GM18499 (cell line): ENCODE data around the gene GADD45A.

Experiments
- ATAC-seq: cut with Tn5 transposase; IDR thresholded peaks from one replicate; pipeline ENCODE4 v1.9.1; 2021; ENCODE audit warnings: moderate number of reproducible peaks; ENCODE audit not compliant: insufficient read depth, unreplicated experiment

Gene GADD45A

GRCh38 chr1:67666636-67667035 is 18.4 kb upstream of the GADD45A start:
- no peak for ATAC-seq

DNA sequence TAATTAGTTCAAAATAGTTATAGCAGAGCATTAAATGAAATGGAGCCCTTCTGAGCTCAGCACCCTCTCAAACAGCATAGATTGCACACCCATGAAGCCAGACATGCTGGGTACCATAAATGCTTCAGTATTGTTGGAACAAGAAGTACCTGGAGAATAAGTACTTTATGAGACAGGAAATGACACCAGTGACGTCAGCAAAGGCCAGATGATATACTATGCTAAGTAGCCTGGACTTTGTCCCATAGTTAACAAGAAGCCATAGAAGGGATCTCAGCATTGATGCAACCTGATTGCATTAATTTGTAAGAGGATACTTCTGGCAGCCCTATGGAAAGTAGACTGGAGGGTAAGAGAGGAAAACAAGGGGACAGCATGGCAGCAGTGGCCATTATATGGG is 16.3 kb upstream of the GADD45A start:
- no peak for ATAC-seq

DNA sequence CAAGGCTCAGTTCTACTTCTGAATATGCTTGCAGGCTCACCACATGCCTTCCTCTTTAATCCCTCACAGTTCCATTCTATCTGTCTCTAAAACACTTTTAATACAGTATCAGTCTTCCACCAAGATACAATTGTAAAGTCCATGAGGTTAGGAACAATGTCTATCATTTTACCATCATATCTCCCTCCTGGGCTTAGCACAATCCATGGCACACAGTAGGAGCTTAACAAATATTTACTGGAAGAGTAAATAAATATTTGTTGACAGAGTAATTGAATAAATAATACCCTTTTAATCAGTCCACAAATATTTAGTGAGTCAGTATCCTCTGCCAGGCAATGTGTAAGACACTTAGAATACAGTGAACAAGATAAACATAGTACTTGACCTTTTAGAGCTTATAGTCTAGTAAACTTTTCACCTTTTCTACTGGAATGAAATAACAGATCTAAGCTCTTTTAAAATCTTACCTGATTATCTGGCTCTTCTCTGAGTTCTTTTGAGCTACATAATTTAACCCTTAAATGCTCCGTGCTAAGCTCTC is 12.7 kb upstream of the GADD45A start:
- no peak for ATAC-seq

DNA sequence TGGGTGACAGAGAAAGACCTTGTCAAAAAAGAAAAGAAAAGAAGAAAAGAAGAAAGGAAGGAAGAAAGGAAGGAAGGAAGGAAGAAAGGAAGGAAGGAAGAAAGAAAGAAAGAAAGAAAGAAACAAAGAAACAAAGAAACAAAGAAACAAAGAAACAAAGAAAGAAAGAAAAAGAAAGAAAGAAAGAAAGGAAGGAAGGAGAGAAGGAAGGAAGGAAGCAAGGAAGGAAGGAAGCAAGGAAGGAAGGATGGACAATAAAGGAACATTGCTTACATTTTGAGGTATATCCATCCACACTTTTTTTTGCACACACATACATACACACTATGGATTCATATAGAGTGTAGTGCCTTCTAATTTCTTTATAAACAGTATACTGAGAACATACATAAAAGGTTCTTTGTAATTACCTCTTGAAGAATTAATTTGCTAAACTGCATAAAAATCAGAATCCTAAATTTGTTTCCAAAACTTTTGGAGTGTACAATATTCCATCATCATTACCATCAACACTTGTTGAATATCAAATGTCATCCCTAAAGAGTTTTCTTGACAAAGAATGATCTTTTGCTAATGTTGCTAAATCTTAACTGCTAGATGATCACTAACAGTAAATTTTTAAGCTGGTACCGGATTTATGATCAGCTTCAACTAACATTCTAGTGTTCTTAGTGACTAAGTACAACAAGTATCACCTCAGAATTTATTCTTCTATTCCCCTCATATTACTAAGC is 11.4 kb upstream of the GADD45A start:
- no peak for ATAC-seq

GRCh38 chr1:67674260-67675011 is 10.6 kb upstream of the GADD45A start:
- no peak for ATAC-seq

- ATAC-seq: no peak
Observed at GRCh38 chr1:67675800-67676199, 9.2 kb upstream of the GADD45A start.

GRCh38 chr1:67676287-67676686 is 8.7 kb upstream of the GADD45A start:
- ATAC-seq: no peak

DNA sequence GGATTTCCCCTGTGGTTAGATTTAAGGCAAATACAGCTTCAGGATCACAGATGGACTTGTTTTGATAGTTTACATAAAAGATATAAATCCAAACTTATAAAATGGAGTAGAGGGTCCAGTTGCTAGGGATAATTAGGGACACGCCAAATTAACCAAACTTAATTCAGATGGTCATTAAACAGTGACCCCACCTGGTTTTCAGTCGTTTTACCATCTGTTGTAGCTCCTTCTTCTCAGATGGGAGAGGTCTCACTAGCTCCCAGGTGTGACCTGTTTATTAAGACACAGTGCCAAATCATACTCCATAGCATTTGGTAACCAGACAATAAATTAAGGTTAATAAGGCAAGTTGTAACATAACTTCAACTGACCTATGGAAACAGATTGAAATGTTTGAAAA is 8.1 kb upstream of the GADD45A start:
- ATAC-seq: no peak

DNA sequence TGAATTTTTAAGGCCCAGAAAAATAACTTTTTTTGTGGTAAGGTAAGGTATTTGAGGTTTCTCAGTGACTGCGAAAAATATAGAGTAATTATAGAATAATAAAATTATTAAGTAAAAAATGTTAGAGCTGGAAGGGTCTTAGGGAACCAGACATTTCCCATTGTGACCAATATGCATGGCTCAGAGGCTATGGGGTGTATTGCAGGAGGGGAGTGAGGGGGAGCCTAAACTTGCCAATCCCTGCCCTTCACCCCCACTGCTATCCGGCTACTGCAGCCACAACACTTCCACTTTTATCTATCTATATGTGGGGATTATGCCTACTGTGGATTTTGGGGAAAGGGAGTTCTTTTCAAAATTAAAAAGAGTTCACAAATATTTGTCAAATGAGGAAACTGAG is 7.6 kb upstream of the GADD45A start:
- ATAC-seq: no peak

GRCh38 chr1:67677930-67678329 is 7.1 kb upstream of the GADD45A start:
- ATAC-seq: no peak

DNA sequence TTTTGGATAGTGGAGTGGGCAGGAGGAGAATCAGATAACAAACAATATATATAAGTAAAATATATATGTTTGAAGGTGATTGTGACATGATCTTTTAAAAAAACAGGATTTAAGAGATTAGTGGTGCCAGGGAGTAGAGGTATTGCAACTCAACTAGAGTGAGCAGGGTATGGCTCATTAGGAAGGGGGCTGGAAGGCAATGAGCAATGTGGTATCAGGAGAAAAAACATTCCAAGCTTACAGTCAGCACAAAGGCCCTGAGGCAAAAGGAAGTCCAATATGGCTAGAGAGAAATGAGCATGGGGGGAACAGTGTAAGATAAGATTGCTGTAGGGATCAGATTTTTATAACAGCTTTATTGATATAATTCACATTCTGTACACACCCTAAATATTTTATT is 5.3 kb upstream of the GADD45A start:
- ATAC-seq: no peak

DNA sequence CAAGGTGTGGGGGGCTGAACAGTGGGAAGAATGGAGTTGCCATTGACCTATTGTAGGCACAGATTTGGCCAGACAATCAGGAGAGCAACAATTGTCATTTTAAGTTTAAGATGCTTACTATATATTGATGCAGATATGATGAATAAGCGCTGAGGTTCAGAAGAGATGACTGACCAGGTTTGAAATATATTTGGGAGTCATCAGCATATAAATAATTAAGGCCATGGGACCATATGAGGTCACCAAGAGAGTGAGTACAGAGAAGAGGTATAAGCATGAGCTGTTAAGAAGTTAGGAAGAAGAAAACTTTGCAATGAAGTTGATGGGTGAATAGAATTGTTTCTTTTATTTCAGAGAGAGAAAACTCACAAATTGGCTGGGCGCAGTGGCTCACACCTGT is 4.5 kb upstream of the GADD45A start:
- ATAC-seq: no peak

- no peak for ATAC-seq
Observed at GRCh38 chr1:67682659-67683197, 2.3 kb upstream of the GADD45A start.

GRCh38 chr1:67683316-67683715 is 1.7 kb upstream of the GADD45A start:
- no peak for ATAC-seq

- ATAC-seq: no peak
Observed at GRCh38 chr1:67683766-67684525, 1.1 kb upstream of the GADD45A start.

- ATAC-seq: no peak
Observed at GRCh38 chr1:67684526-67685066, 405 bp upstream of the GADD45A start.

DNA sequence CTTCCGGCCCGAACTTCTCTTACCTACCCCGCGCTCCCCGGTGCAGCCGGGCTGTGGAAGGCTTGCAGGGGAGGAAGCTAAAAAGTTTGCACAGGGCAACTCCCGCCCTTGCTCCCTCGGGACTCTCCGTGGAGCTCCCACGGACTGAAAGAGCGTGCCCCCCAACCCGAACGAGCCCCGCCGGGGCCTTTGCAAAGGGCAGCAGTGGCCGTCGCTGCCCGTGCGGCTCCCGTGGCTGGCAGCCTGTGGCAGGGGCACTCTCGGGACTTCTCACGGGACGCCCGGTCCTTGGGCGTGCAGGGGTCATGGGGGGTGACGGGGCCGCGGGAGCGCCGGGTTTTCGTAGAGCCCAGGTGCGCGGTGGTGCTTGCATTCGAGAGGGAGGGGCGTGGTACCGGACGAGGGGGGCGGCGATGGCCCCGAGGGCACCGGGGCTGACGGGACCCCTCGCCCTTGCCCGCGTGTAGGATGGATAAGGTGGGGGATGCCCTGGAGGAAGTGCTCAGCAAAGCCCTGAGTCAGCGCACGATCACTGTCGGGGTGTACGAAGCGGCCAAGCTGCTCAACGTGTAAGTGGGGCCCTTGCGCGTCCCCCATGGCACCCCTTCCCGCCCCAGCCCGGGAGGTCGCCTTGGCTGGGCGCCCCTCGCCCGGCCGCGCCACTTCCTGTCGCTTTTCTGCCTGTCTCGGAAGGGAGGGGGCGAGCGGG is 711 bp downstream of the GADD45A start:
- no peak for ATAC-seq

- no peak for ATAC-seq
Observed at GRCh38 chr1:67686267-67687197, 1.5 kb downstream of the GADD45A start.

GRCh38 chr1:67687198-67687545 is 2.2 kb downstream of the GADD45A start:
- ATAC-seq: no peak
